H9 (cell line): ENCODE data around the gene IVNS1ABP. TPM values are rescaled to one million over a fixed set of nuclear protein-coding genes. Genes with fewer than 3 reads are reported as not detected.

Experiments
- DNase-seq: peaks from one replicate; pipeline ENCODE4 v3.0.0-alpha.2; 2017
- H2AFZ ChIP-seq: one replicate; pipeline ENCODE4 v1.6.1; 2013; ENCODE audit warnings: mild to moderate bottlenecking, low read length, control low read depth, moderate library complexity
- H2AK5ac ChIP-seq: 2 replicates; pipeline ENCODE4 v1.6.1; 2013; ENCODE audit warnings: low read length, control low read depth, mixed read lengths; ENCODE audit not compliant: insufficient read length
- H2BK120ac ChIP-seq: one replicate; pipeline ENCODE4 v1.6.1; 2013; ENCODE audit warnings: low read depth, mild to moderate bottlenecking, low read length, control low read depth, inconsistent platforms; ENCODE audit not compliant: poor library complexity, severe bottlenecking
- H2BK12ac ChIP-seq: 2 replicates; pipeline ENCODE4 v1.6.1; 2013; ENCODE audit warnings: low read length, control low read depth, mixed read lengths, low read depth; ENCODE audit not compliant: insufficient read length
- H2BK15ac ChIP-seq: 2 replicates; pipeline ENCODE4 v1.6.1; 2013; ENCODE audit warnings: low read depth, low read length, control low read depth
- H2BK20ac ChIP-seq: one replicate; pipeline ENCODE4 v1.6.1; 2013; ENCODE audit warnings: low read depth, mild to moderate bottlenecking, low read length, control low read depth, inconsistent platforms; ENCODE audit not compliant: poor library complexity, severe bottlenecking
- H2BK5ac ChIP-seq: 2 replicates; pipeline ENCODE4 v1.6.1; 2013; ENCODE audit warnings: low read length, control low read depth, mixed read lengths; ENCODE audit not compliant: insufficient read length
- H3K14ac ChIP-seq: 2 replicates; pipeline ENCODE4 v1.6.1; 2013; ENCODE audit warnings: low read length, control low read depth; ENCODE audit not compliant: insufficient read depth
- H3K18ac ChIP-seq: 2 replicates; pipeline ENCODE4 v1.6.1; 2013; ENCODE audit warnings: low read depth, mild to moderate bottlenecking, mixed read lengths, low read length, control low read depth; ENCODE audit not compliant: insufficient read length
- H3K23ac ChIP-seq: 2 replicates; pipeline ENCODE4 v1.6.1; 2013; ENCODE audit warnings: low read length, control low read depth, mixed read lengths, low read depth; ENCODE audit not compliant: insufficient read length
- H3K23me2 ChIP-seq: 2 replicates; pipeline ENCODE4 v1.6.1; 2013; ENCODE audit warnings: low read depth, mild to moderate bottlenecking, mixed read lengths, low read length, control low read depth; ENCODE audit not compliant: insufficient read length, poor library complexity, severe bottlenecking
- H3K27ac ChIP-seq: 2 replicates; pipeline ENCODE4 v1.5.1; 2013; ENCODE audit warnings: low read length, control low read depth, mixed read lengths, low read depth; ENCODE audit not compliant: insufficient read length
- H3K27me3 ChIP-seq: 2 replicates; pipeline ENCODE4 v1.6.1; 2013; ENCODE audit warnings: low read length, control low read depth, inconsistent platforms; ENCODE audit not compliant: insufficient read depth
- H3K4ac ChIP-seq: 2 replicates; pipeline ENCODE4 v1.6.1; 2013; ENCODE audit warnings: low read depth, mild to moderate bottlenecking, control low read depth, inconsistent platforms, low read length, moderate library complexity
- H3K4me1 ChIP-seq: 2 replicates; pipeline ENCODE4 v1.6.1; 2013; ENCODE audit warnings: low read length, control low read depth, inconsistent platforms; ENCODE audit not compliant: insufficient read depth
- H3K4me2 ChIP-seq: 2 replicates; pipeline ENCODE4 v1.6.1; 2013; ENCODE audit warnings: low read length, control low read depth, mixed read lengths; ENCODE audit not compliant: insufficient read length, insufficient read depth
- H3K56ac ChIP-seq: 2 replicates; pipeline ENCODE4 v1.6.1; 2013; ENCODE audit warnings: low read depth, mild to moderate bottlenecking, mixed read lengths, low read length, control low read depth; ENCODE audit not compliant: insufficient read length
- H3K79me1 ChIP-seq: 2 replicates; pipeline ENCODE4 v1.6.1; 2013; ENCODE audit warnings: low read depth, mild to moderate bottlenecking, moderate library complexity, low read length, control low read depth, inconsistent platforms; ENCODE audit not compliant: insufficient read depth, poor library complexity, severe bottlenecking
- H3K79me2 ChIP-seq: 2 replicates; pipeline ENCODE4 v1.6.1; 2013; ENCODE audit warnings: low read length, control low read depth, inconsistent platforms; ENCODE audit not compliant: insufficient read depth
- H3K9ac ChIP-seq: 2 replicates; pipeline ENCODE4 v1.6.1; 2013; ENCODE audit warnings: low read length, control low read depth, mixed read lengths; ENCODE audit not compliant: insufficient read length; ENCODE audit errors: extremely low read depth
- H3K9me3 ChIP-seq: one replicate; pipeline ENCODE4 v1.6.1; 2013; ENCODE audit warnings: low read depth, low read length, inconsistent platforms; ENCODE audit not compliant: control insufficient read depth
- H3T11ph ChIP-seq: one replicate; pipeline ENCODE4 v1.6.1; 2013; ENCODE audit warnings: mild to moderate bottlenecking, low read length, control low read depth, inconsistent platforms
- H4K20me1 ChIP-seq: one replicate; pipeline ENCODE4 v1.6.1; 2013; ENCODE audit not compliant: control insufficient read depth, insufficient read length, insufficient read depth
- H4K5ac ChIP-seq: 2 replicates; pipeline ENCODE4 v1.6.1; 2013; ENCODE audit warnings: low read depth, mild to moderate bottlenecking, mixed read lengths, low read length, control low read depth; ENCODE audit not compliant: insufficient read length
- H4K8ac ChIP-seq: replicated peaks from 2 replicates; pipeline ENCODE4 v1.6.1; 2013; ENCODE audit warnings: low read length, control low read depth, mixed read lengths, low read depth; ENCODE audit not compliant: insufficient read length
- H4K91ac ChIP-seq: 2 replicates; pipeline ENCODE4 v1.6.1; 2013; ENCODE audit warnings: low read depth, mild to moderate bottlenecking, moderate library complexity, mixed read lengths, low read length, control low read depth; ENCODE audit not compliant: insufficient read length
- H3K27ac Mint-ChIP-seq, 3 experiments: 2 replicates in 2 of 3; 3 replicates in 1 of 3; pipeline ENCODE4 v1.8.0; 2020 to 2021; ENCODE audit warnings: mixed read lengths in 3 of 3, mild to moderate bottlenecking in 1 of 3, moderate library complexity in 1 of 3
- H3K27me3 Mint-ChIP-seq: 2 replicates; pipeline ENCODE4 v1.8.0; 2021; ENCODE audit warnings: low read depth, mild to moderate bottlenecking, moderate library complexity, mixed read lengths
- H3K36me3 Mint-ChIP-seq, 3 experiments: 2 replicates in 2 of 3; 3 replicates in 1 of 3; pipeline ENCODE4 v1.8.0; 2020 to 2021; ENCODE audit warnings: low read depth in 3 of 3, mixed read lengths in 3 of 3; ENCODE audit not compliant: insufficient read depth in 1 of 3
- H3K4me1 Mint-ChIP-seq, 2 experiments: 2 replicates each; pipeline ENCODE4 v1.8.0; 2020; ENCODE audit warnings: mixed read lengths in 2 of 2
- H3K4me3 Mint-ChIP-seq, 2 experiments: 2 replicates in 1 of 2; 3 replicates in 1 of 2; pipeline ENCODE4 v1.8.0; 2020 to 2021; ENCODE audit warnings: mild to moderate bottlenecking in 2 of 2, mixed read lengths in 2 of 2, moderate library complexity in 1 of 2
- H3K9me3 Mint-ChIP-seq, 2 experiments: 2 replicates in 1 of 2; 3 replicates in 1 of 2; pipeline ENCODE4 v1.8.0; 2020; ENCODE audit warnings: mild to moderate bottlenecking in 2 of 2, mixed read lengths in 2 of 2, moderate library complexity in 1 of 2
- WGBS: extraction: QIAGEN DNeasy Blood & Tissue Kit; methylation state at CpG from one replicate; pipeline ENCODE4 v1.1.7; 2013; ENCODE audit warnings: missing lambda C conversion rate, low lambda C conversion rate, mixed read lengths; ENCODE audit not compliant: insufficient read length; ENCODE audit errors: extremely low coverage; 5-methylcytosine and 5-hydroxymethylcytosine counted together
- total RNA-seq: library from RNA; stranded (reverse); gene quantifications from 2 replicates; pipeline ENCODE4 v1.2.1, GENCODE V29; 2021
- TF ChIP-seq, protein P1 (sequence below): fragments of 200-600 bp; sonication (generic); conservative IDR thresholded peaks from 3 replicates; pipeline ENCODE4 v1.8.0; 2021; ENCODE audit warnings: antibody characterized with exemption, mild to moderate bottlenecking

The IVNS1ABP gene
- total RNA-seq, 1 experiment from 2014 or later: 110 TPM

DNA sequence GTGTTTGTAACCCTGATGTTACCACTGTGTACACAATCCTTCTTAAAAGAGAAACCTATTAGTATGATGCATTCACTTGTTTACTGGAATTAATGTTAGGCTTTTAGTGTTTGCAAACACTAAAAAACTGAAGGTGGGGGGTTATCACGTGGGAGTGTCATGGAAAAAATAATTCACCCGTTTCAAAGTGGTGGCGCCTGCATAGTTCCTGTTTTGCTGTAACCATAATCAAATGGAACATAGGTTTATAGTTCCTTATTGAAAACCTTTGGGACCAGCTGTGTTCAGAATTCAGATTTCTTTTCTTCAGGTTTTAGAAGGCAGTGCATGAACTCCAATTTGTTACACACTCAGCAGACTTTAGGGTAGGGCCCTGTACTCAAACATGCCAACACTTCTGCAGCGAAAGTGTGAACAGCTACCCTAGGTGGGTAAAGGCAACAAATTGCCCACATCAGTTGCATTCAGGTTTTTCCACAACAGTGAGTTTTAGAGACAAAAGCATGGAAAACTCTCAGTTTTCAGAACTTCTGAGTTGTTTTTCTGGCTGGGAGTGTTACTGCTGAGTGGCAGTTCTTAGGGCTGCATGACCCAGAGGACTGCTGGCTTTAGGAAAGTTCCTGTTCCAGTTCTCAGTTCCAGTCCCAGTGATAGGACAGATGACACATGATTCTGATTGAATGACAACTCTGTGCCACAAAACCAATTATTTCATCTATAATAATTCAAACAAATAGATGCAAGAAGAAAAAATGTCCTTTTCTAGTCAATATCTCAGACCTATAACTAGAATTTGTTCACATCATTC lies 29.1 kb upstream of the IVNS1ABP start:
- H2AK5ac ChIP-seq: no peak overlapping the region
- TF ChIP-seq, protein P1, sequence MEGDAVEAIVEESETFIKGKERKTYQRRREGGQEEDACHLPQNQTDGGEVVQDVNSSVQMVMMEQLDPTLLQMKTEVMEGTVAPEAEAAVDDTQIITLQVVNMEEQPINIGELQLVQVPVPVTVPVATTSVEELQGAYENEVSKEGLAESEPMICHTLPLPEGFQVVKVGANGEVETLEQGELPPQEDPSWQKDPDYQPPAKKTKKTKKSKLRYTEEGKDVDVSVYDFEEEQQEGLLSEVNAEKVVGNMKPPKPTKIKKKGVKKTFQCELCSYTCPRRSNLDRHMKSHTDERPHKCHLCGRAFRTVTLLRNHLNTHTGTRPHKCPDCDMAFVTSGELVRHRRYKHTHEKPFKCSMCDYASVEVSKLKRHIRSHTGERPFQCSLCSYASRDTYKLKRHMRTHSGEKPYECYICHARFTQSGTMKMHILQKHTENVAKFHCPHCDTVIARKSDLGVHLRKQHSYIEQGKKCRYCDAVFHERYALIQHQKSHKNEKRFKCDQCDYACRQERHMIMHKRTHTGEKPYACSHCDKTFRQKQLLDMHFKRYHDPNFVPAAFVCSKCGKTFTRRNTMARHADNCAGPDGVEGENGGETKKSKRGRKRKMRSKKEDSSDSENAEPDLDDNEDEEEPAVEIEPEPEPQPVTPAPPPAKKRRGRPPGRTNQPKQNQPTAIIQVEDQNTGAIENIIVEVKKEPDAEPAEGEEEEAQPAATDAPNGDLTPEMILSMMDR: no peak
- H4K8ac ChIP-seq: no peak overlapping the region
- no peak overlapping the region for H3K23ac ChIP-seq
- no peaks in the 10 kb centered on the region for H3K27me3 ChIP-seq
- no peak overlapping the region for H3K27ac Mint-ChIP-seq
- H3K4me3 Mint-ChIP-seq: no peak overlapping the region
- no peak overlapping the region for H4K91ac ChIP-seq
- no peaks in the 10 kb centered on the region for H3K27me3 Mint-ChIP-seq
- H2BK120ac ChIP-seq: no peak overlapping the region
- H3K9ac ChIP-seq: no peak overlapping the region
- no peak overlapping the region for H2AFZ ChIP-seq
- H3K4ac ChIP-seq: no peak overlapping the region
- H3K36me3 Mint-ChIP-seq: no peaks in the 10 kb centered on the region
- H3K4me1 ChIP-seq: no peaks in the 10 kb centered on the region
- no peak overlapping the region for H3K56ac ChIP-seq
- no peaks in the 10 kb centered on the region for H3K79me1 ChIP-seq
- no peak overlapping the region for H2BK12ac ChIP-seq
- no peak overlapping the region for H3K4me2 ChIP-seq
- no peaks in the 10 kb centered on the region for H3K23me2 ChIP-seq
- no peak overlapping the region for H2BK5ac ChIP-seq
- DNase-seq: no peak
- no peak overlapping the region for H2BK20ac ChIP-seq
- no peak overlapping the region for H4K5ac ChIP-seq
- H3K9me3 Mint-ChIP-seq: no peaks in the 10 kb centered on the region
- no peak overlapping the region for H3T11ph ChIP-seq
- no CpG with 5 or more reads among the region's 4 CpGs for WGBS
- no peaks in the 10 kb centered on the region for H4K20me1 ChIP-seq
- no peak overlapping the region for H3K14ac ChIP-seq
- no peaks in the 10 kb centered on the region for H3K79me2 ChIP-seq
- no peak overlapping the region for H2BK15ac ChIP-seq
- H3K9me3 ChIP-seq: no peaks in the 10 kb centered on the region
- H3K18ac ChIP-seq: no peak overlapping the region
- no peak overlapping the region for H3K27ac ChIP-seq
- peaks cover 17 to 19% of the 10 kb centered on the region in 2 experiments for H3K4me1 Mint-ChIP-seq
